Activated CD8-positive, alpha-beta memory T cell treated with anti-CD3 and anti-CD28 coated beads, Interleukin-2, amount 50 U/mL, for 48 hours (primary cell): Measurements from ENCODE around the gene GLIS1.

Experiments used
- DNase-seq: peaks from one replicate; pipeline ENCODE4 v3.0.0-alpha.2; 2020

The GLIS1 gene

DNA sequence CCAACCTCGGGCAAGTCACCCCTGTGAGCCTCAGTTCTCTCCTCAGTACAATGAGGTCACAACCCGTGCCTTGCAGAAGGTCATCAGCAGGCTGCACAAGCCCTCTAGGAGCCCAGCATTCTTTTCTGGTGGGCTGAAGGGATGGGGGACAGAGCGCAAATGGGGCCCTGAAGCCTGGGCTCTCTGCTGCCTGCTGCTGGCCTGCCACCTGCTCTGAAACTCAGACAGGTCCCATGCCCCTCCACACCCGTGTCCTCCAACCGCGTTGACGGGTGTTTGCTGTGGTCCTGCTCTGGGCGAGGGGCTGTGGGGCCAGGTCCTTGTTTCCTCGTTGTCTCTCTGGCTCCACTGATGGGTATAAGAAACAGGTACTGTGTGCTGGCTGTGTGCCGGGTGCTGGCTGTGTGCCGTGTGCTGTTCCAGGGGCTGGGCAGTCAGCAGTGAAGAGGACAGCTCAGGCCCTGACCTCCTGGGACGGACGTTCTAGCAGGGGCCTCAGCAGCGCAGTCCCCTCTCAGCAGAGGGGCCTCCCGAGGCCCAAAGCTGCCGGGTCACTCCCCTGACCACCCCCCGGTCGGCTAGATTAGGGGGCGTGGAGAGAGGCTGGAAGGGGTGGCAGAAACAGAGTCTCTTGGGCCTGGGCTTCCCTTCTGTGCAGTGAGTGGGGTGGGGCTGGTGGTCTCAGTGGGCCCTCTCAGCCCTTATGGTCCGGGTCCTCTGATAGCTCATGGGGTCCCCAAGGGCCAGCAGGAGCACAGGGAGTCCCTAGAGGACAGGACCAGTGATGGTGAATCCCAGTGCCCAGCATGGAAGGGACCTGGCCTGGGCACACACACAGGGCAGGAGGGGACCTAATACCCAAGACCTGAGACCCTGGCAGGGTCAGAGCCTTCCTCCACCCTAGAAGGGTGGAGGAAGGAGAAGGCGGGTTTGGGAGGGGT lies 237.6 kb downstream of the GLIS1 start:
- no peak for DNase-seq

- no peak for DNase-seq
These were observed 238.5 kb downstream of the GLIS1 start for GRCh38 chr1:53500204-53501064.

GRCh38 chr1:53499257-53500203 lies 239.4 kb downstream of the GLIS1 start:
- no peak for DNase-seq

- no peak for DNase-seq
These were observed 240.3 kb downstream of the GLIS1 start for GRCh38 chr1:53498555-53499131.

GRCh38 chr1:53495633-53496345 lies 243.2 kb downstream of the GLIS1 start:
- DNase-seq: no peak

DNA sequence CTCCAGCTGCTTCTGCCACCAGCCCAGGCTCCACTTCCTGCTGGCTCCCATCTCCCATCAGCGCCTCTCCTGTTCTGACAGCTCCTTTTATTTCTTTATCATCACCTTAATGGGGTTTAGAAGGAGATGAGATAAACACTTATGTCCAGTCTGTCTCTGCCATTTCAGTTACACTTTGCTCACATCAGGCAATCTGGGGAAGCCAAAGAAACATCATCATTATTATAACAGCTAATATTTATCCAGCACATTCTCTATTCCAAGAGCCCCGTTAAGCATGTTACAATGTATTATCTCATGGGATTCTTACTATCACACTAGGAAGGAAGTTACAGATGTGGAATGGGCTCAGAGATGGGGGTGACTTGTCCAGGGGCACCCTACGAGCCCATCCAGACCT lies 248.6 kb downstream of the GLIS1 start:
- no peak for DNase-seq

- DNase-seq: no peak
These were observed 252.5 kb downstream of the GLIS1 start for GRCh38 chr1:53486395-53487026.

DNA sequence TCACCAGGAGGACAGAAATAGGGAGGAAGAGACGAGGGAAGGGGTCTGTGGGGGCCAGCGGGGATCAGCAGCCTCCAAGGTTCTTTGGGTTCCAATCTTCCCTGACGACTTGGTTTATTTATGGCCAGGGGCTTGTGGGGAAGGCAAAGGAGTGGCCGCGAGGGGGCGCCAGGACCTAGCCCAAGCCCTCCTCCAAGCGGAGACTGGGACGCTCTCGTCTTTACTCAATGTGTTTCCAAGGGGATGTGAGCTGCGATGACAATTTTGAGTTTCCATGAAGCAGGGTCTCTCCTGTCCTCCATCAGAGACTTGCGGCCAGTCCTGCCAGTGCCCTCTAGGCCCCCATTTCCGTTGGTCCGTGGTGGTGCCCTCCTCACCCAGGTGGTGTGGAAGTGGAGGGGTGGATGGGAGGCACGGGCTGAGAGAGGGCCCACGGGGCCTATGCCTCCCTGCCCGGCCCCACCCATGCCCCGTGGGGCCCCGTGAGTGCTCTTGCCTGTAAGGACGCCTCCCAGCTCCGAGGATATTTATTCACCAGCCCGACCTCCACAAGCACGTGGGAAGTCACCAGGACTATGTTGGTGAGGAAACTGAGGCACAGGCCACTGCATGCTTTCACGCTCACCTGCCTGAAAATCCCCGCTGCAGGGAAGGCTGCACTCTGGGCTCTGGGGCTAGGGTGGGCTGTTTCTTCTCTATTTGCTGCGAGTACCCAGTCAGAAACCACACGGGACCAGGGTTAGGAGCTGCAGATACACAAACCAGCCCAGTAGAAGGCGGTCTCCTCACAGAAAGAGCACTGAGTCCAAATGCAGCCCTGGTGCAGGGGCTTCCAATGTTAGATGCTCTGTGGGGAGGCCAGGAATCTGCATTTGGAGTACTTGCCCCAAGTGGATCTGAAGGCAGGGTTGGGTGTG lies 253.2 kb downstream of the GLIS1 start:
- DNase-seq: peak; percentile 91

DNA sequence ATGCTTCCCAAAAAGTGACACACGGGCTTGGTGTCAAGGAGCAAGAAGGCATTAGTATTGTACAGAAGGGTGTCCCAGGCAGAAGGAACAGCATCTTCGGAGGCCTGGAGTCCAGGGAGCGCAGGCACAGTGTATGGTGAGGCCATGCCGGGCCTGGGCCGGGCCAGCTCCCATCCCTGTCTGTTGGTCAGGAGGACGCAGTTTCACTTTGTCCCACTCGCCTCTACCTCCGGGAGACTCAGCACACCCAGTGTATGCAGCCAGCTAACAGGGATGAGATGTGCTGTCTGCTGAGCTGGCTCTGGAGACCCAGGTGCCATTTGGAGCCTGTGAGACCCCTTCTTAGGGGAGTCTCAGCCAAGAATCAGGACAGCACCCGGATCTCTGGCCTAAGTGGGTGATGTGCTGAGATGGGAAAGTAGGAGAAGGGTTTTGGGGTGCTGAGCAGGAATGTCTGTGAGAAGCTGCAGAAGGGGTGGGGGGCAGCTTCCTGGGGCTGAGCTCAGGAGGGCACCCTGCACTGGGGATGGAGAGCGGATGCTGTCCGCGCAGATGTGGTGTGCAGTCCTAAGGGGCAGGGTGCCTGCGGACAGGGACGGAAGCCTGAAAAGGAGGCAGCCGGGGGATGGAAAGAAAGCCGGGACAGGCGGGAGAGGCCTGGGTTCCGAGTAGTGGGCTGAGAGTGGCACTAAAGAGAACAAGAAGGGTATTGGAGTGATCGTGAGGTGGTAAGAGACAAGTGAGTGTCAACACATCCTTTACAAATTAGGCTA lies 254.1 kb downstream of the GLIS1 start:
- DNase-seq: no peak

- no peak for DNase-seq
These were observed 255.3 kb downstream of the GLIS1 start for GRCh38 chr1:53483656-53484055.

- no peak for DNase-seq
These were observed 255.8 kb downstream of the GLIS1 start for GRCh38 chr1:53483170-53483569.

DNA sequence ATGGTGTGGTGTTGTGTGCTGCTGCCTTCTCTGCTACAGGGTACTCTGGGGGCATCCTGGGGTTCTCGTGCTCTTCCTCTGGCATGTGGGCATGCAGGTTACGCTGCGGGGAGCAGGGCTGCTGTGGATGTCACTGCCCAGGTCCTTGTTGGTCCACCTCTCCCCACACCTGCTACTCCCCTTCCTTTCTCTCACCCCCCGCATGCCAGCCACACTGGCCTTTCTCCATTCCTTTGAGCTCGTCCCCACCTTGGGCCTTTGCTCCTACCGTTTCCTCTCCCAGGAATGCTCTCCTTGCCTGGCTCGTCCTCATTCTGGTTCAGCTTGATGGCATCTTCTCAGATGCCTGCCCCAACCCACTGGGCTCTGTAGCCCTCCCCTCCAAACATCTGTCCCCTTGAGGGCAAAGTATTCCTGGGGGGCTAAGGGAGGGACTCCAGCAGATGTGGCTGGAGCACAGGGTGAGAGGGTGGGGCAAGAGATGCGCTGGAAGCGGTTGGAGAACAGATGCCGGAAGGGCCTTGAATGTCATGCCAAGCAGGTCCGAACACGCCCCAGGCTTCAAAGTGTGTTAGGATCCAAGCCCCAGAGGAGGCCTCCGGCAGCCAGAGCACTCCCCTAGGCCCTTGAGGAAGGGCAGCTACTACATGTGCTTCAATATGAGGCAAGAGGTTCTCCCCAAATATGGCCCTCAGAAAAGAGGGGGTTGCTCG lies 256.4 kb downstream of the GLIS1 start:
- no peak for DNase-seq

DNA sequence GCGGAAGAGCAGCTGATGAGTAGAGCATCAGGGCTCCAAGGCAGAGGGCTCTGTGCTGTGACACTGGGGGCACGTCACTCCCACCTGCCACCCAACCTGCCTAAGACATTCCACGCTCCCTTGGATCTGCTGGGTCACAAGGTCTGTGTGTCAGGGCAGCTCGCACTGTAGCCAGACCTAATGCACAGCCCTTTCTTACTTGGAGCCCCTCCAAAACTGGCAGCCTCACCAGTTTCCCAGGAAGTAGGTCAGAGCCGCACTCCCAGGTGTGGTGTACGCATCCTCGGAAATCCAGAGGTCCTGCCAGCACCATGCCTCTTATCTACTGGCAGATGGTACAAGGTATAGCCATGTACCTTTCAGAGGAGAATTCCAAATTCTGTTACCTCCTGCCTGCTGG lies 257.5 kb downstream of the GLIS1 start:
- no peak for DNase-seq

DNA sequence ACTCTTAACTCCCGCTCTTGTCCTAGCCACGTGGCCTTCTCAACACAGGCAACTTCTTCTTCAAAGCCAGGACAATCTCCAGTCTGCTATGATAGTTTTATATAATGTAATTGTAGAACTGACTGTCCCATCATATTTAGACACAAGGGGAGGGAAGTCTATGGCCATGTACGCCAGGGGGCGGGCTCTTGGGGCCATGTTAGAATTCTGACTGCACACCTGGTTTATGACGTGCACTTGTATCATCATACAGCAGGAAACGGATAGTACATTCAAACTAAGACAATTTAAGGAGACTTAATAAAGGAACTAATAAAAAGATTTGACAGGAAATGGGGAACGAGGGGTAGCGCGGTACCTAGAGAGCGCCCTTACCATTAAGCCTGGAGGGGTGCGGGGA lies 258.3 kb downstream of the GLIS1 start:
- no peak for DNase-seq

DNA sequence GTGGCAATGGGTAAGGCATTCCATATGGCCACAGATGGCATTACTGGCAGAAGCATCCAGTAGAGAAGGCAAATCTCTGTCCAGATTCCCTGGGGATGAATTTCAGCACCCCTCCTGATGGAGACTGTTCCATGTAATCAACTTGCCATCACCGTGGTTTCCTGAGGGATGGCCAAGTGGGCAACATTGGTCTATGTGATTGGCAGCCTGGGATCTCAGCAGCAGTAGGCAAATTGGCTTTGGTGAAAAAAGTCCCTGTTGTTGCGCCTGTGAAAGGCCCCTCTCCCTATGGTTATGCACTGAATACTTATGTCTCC lies 260.5 kb downstream of the GLIS1 start:
- DNase-seq: no peak

GRCh38 chr1:53477651-53478501 lies 261.1 kb downstream of the GLIS1 start:
- DNase-seq: no peak

DNA sequence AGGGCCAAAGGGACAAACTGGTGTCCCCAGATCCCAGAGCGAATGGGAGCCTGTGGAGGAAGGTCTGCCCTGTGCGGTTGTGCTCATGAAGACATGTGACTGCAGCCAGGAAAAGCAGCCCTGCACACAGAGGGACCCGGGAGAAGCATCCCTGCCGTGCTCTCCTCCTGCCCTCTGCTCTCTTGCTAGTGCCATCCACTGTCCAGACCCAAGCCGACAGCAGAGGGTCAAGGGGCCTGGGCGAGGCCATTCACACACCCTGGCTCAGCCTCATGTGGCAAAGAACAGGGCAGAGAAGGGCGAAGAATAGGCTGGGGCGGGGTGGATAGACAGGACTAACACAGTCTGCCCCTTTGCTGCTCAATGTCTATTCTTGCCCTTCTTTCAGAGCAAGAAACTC lies 262.4 kb downstream of the GLIS1 start:
- no peak for DNase-seq

DNA sequence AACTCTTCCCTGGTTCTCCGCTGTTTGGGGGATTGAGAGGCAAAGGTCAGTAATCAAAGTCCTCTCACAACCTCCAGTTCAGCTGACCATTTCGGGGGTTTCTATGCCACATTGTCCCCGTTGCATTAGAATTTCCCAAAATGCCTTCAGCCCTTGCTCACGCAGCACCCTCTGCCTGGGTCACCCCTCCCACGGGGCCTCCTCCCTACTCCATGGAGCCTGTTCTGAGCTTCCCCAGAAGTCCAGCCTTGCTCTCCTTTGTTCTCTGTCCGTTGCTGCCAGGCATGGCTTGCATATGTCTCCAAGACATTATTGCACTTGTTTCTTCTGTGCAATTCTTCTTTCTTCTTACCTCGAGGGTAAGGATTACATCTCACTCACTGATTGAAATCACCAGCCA lies 263.3 kb downstream of the GLIS1 start:
- no peak for DNase-seq
